Memory B cell (primary cell): ENCODE results near the gene SLC26A5.
"Not testable (repeated sequence)": the region's sequence is repeated elsewhere in the genome, so short reads cannot be mapped to it uniquely, and the experiment has no call there.

Source experiments
- ATAC-seq: fragments of 150-1000 bp; cut with Tn5 transposase; 2 replicates; pipeline ENCODE4 v1.10.0; 2021; ENCODE audit warnings: low read depth, mild to moderate bottlenecking, moderate library complexity
- DNase-seq, 2 donors: peaks; one replicate each; pipeline ENCODE4 v3.0.0; 2022; ENCODE audit warnings: low spot score in 2 of 2
- H3K27ac Mint-ChIP-seq: one replicate; pipeline ENCODE4 v1.8.0; 2022; ENCODE audit warnings: mild to moderate bottlenecking, moderate library complexity, mixed read lengths
- H3K27me3 Mint-ChIP-seq: one replicate; pipeline ENCODE4 v1.8.0; 2022; ENCODE audit warnings: mixed read lengths
- H3K36me3 Mint-ChIP-seq: one replicate; pipeline ENCODE4 v1.8.0; 2022; ENCODE audit warnings: mild to moderate bottlenecking, mixed read lengths
- H3K4me1 Mint-ChIP-seq: one replicate; pipeline ENCODE4 v1.8.0; 2022; ENCODE audit warnings: mixed read lengths
- H3K4me3 Mint-ChIP-seq: one replicate; pipeline ENCODE4 v1.8.0; 2022; ENCODE audit warnings: mild to moderate bottlenecking, moderate library complexity, mixed read lengths
- H3K9me3 Mint-ChIP-seq: one replicate; pipeline ENCODE4 v1.8.0; 2022; ENCODE audit warnings: mixed read lengths

Gene SLC26A5

GRCh38 chr7:103446049-103446520, at the start of gene SLC26A5:
SLC26A5 (minus strand) TSS chr7:103446207; CDS start chr7:103421514, 24,693 bp downstream.
- H3K27ac Mint-ChIP-seq = no peak within 1 kb of the TSS
- H3K4me1 Mint-ChIP-seq = peaks cover 15% of the 10 kb centered on the region
- ATAC-seq (peak; percentile 71), DNase-seq (peak; percentile 1 to 13)
- peak within 1 kb of the TSS; percentile 74 for H3K4me3 Mint-ChIP-seq
- H3K36me3 Mint-ChIP-seq = peaks cover 2% of the 10 kb centered on the region
- H3K27me3 Mint-ChIP-seq = peaks cover 18% of the 10 kb centered on the region
- H3K9me3 Mint-ChIP-seq = peaks cover 5% of the 10 kb centered on the region

GRCh38 chr7:103487419-103487818, 41.4 kb upstream of the SLC26A5 start:
- H3K27me3 Mint-ChIP-seq = peaks cover 8% of the 10 kb centered on the region
- H3K4me1 Mint-ChIP-seq = no peaks in the 10 kb centered on the region
- H3K4me3 Mint-ChIP-seq = no peak overlapping the region
- DNase-seq (no peak), ATAC-seq (no peak)
- no peaks in the 10 kb centered on the region for H3K9me3 Mint-ChIP-seq
- no peaks in the 10 kb centered on the region for H3K36me3 Mint-ChIP-seq
- H3K27ac Mint-ChIP-seq = no peak overlapping the region

- not testable (repeated sequence) for ATAC-seq, H3K36me3 Mint-ChIP-seq, H3K9me3 Mint-ChIP-seq, H3K4me3 Mint-ChIP-seq, H3K4me1 Mint-ChIP-seq, H3K27ac Mint-ChIP-seq, DNase-seq, H3K27me3 Mint-ChIP-seq
Measured at GRCh38 chr7:103486873-103487272, 40.9 kb upstream of the SLC26A5 start.

GRCh38 chr7:103480771-103481170, 34.8 kb upstream of the SLC26A5 start:
- Mint-ChIP-seq H3K27me3 (peaks cover 4% of the 10 kb centered on the region), H3K9me3 (no peaks in the 10 kb centered on the region), H3K4me3 (no peak overlapping the region), H3K27ac (no peak overlapping the region), H3K36me3 (no peaks in the 10 kb centered on the region), H3K4me1 (no peaks in the 10 kb centered on the region)
- no peak for DNase-seq
- no peak for ATAC-seq

GRCh38 chr7:103474956-103475355, 28.9 kb upstream of the SLC26A5 start:
- Mint-ChIP-seq H3K27me3 (peaks cover 13% of the 10 kb centered on the region), H3K4me1 (no peaks in the 10 kb centered on the region), H3K9me3 (no peaks in the 10 kb centered on the region), H3K27ac (no peak overlapping the region), H3K36me3 (no peaks in the 10 kb centered on the region), H3K4me3 (no peak overlapping the region)
- DNase-seq (no peak), ATAC-seq (no peak)

GRCh38 chr7:103469095-103469948, 23.3 kb upstream of the SLC26A5 start:
- H3K9me3 Mint-ChIP-seq = no peaks in the 10 kb centered on the region
- DNase-seq (no peak), ATAC-seq (no peak)
- no peaks in the 10 kb centered on the region for H3K4me1 Mint-ChIP-seq
- H3K36me3 Mint-ChIP-seq = no peaks in the 10 kb centered on the region
- peaks cover 13% of the 10 kb centered on the region for H3K27me3 Mint-ChIP-seq
- no peak overlapping the region for H3K27ac Mint-ChIP-seq
- no peak overlapping the region for H3K4me3 Mint-ChIP-seq

GRCh38 chr7:103466814-103467213, 20.8 kb upstream of the SLC26A5 start:
- H3K27me3 Mint-ChIP-seq = peaks cover 12% of the 10 kb centered on the region
- no peaks in the 10 kb centered on the region for H3K9me3 Mint-ChIP-seq
- no peak overlapping the region for H3K27ac Mint-ChIP-seq
- no peak for DNase-seq
- H3K4me1 Mint-ChIP-seq = no peaks in the 10 kb centered on the region
- ATAC-seq = no peak
- no peak overlapping the region for H3K4me3 Mint-ChIP-seq
- no peaks in the 10 kb centered on the region for H3K36me3 Mint-ChIP-seq

GRCh38 chr7:103462358-103462757, 16.4 kb upstream of the SLC26A5 start:
- H3K27ac Mint-ChIP-seq = no peak overlapping the region
- DNase-seq (no peak), ATAC-seq (no peak)
- no peaks in the 10 kb centered on the region for H3K9me3 Mint-ChIP-seq
- no peaks in the 10 kb centered on the region for H3K36me3 Mint-ChIP-seq
- no peak overlapping the region for H3K4me3 Mint-ChIP-seq
- no peaks in the 10 kb centered on the region for H3K4me1 Mint-ChIP-seq
- peaks cover 17% of the 10 kb centered on the region for H3K27me3 Mint-ChIP-seq

- DNase-seq (no peak), ATAC-seq (peak; percentile 66)
- Mint-ChIP-seq H3K27me3 (peaks cover 18% of the 10 kb centered on the region), H3K36me3 (peaks cover 2% of the 10 kb centered on the region), H3K4me3 (no peak overlapping the region), H3K9me3 (peaks cover 12% of the 10 kb centered on the region), H3K4me1 (peaks cover 15% of the 10 kb centered on the region), H3K27ac (no peak overlapping the region)
Measured at GRCh38 chr7:103447073-103447960, 1.3 kb upstream of the SLC26A5 start.

- peak overlapping the region; percentile 74 for H3K4me3 Mint-ChIP-seq
- peak in 1 of 2 donors; percentile 15 for DNase-seq
- H3K36me3 Mint-ChIP-seq = peaks cover 2% of the 10 kb centered on the region
- ATAC-seq = peak; percentile 12
- H3K9me3 Mint-ChIP-seq = peaks cover 5% of the 10 kb centered on the region
- peaks cover 18% of the 10 kb centered on the region for H3K27me3 Mint-ChIP-seq
- H3K27ac Mint-ChIP-seq = no peak overlapping the region
- H3K4me1 Mint-ChIP-seq = peaks cover 15% of the 10 kb centered on the region
Measured at GRCh38 chr7:103445228-103446048, 569 bp downstream of the SLC26A5 start.

- no peak overlapping the region for H3K27ac Mint-ChIP-seq
- H3K36me3 Mint-ChIP-seq = peaks cover 2% of the 10 kb centered on the region
- no peaks in the 10 kb centered on the region for H3K4me1 Mint-ChIP-seq
- no peak overlapping the region for H3K4me3 Mint-ChIP-seq
- peaks cover 17% of the 10 kb centered on the region for H3K27me3 Mint-ChIP-seq
- DNase-seq = no peak
- no peak for ATAC-seq
- peaks cover 2% of the 10 kb centered on the region for H3K9me3 Mint-ChIP-seq
Measured at GRCh38 chr7:103439661-103440060, 6.3 kb downstream of the SLC26A5 start.

- ATAC-seq (no peak), DNase-seq (no peak)
- H3K27me3 Mint-ChIP-seq = peaks cover 15% of the 10 kb centered on the region
- H3K4me1 Mint-ChIP-seq = peaks cover 1% of the 10 kb centered on the region
- no peak overlapping the region for H3K27ac Mint-ChIP-seq
- peaks cover 2% of the 10 kb centered on the region for H3K9me3 Mint-ChIP-seq
- no peak overlapping the region for H3K4me3 Mint-ChIP-seq
- H3K36me3 Mint-ChIP-seq = peaks cover 4% of the 10 kb centered on the region
Measured at GRCh38 chr7:103437623-103438022, 8.4 kb downstream of the SLC26A5 start.

- Mint-ChIP-seq H3K4me1 (peaks cover 3% of the 10 kb centered on the region), H3K9me3 (peaks cover 2% of the 10 kb centered on the region), H3K36me3 (peaks cover 4% of the 10 kb centered on the region), H3K27me3 (peaks cover 8% of the 10 kb centered on the region), H3K27ac (no peak overlapping the region), H3K4me3 (no peak overlapping the region)
- no peak for DNase-seq
- no peak for ATAC-seq
Measured at GRCh38 chr7:103432712-103433111, 13.3 kb downstream of the SLC26A5 start.
